H9 (cell line): ENCODE results near the gene CTNNA1. TPM values are rescaled to one million over a fixed set of nuclear protein-coding genes. Genes with fewer than 3 reads are reported as not detected.

Experiments
- DNase-seq: peaks from one replicate; pipeline ENCODE4 v3.0.0-alpha.2; 2017
- H2AFZ ChIP-seq: one replicate; pipeline ENCODE4 v1.6.1; 2013; ENCODE audit warnings: mild to moderate bottlenecking, low read length, control low read depth, moderate library complexity
- H2AK5ac ChIP-seq: 2 replicates; pipeline ENCODE4 v1.6.1; 2013; ENCODE audit warnings: low read length, control low read depth, mixed read lengths; ENCODE audit not compliant: insufficient read length
- H2BK120ac ChIP-seq: one replicate; pipeline ENCODE4 v1.6.1; 2013; ENCODE audit warnings: low read depth, mild to moderate bottlenecking, low read length, control low read depth, inconsistent platforms; ENCODE audit not compliant: poor library complexity, severe bottlenecking
- H2BK12ac ChIP-seq: 2 replicates; pipeline ENCODE4 v1.6.1; 2013; ENCODE audit warnings: low read length, control low read depth, mixed read lengths, low read depth; ENCODE audit not compliant: insufficient read length
- H2BK15ac ChIP-seq: 2 replicates; pipeline ENCODE4 v1.6.1; 2013; ENCODE audit warnings: low read depth, low read length, control low read depth
- H2BK20ac ChIP-seq: one replicate; pipeline ENCODE4 v1.6.1; 2013; ENCODE audit warnings: low read depth, mild to moderate bottlenecking, low read length, control low read depth, inconsistent platforms; ENCODE audit not compliant: poor library complexity, severe bottlenecking
- H2BK5ac ChIP-seq: 2 replicates; pipeline ENCODE4 v1.6.1; 2013; ENCODE audit warnings: low read length, control low read depth, mixed read lengths; ENCODE audit not compliant: insufficient read length
- H3K14ac ChIP-seq: 2 replicates; pipeline ENCODE4 v1.6.1; 2013; ENCODE audit warnings: low read length, control low read depth; ENCODE audit not compliant: insufficient read depth
- H3K18ac ChIP-seq: 2 replicates; pipeline ENCODE4 v1.6.1; 2013; ENCODE audit warnings: low read depth, mild to moderate bottlenecking, mixed read lengths, low read length, control low read depth; ENCODE audit not compliant: insufficient read length
- H3K23ac ChIP-seq: 2 replicates; pipeline ENCODE4 v1.6.1; 2013; ENCODE audit warnings: low read length, control low read depth, mixed read lengths, low read depth; ENCODE audit not compliant: insufficient read length
- H3K23me2 ChIP-seq: 2 replicates; pipeline ENCODE4 v1.6.1; 2013; ENCODE audit warnings: low read depth, mild to moderate bottlenecking, mixed read lengths, low read length, control low read depth; ENCODE audit not compliant: insufficient read length, poor library complexity, severe bottlenecking
- H3K27ac ChIP-seq: 2 replicates; pipeline ENCODE4 v1.5.1; 2013; ENCODE audit warnings: low read length, control low read depth, mixed read lengths, low read depth; ENCODE audit not compliant: insufficient read length
- H3K27me3 ChIP-seq: 2 replicates; pipeline ENCODE4 v1.6.1; 2013; ENCODE audit warnings: low read length, control low read depth, inconsistent platforms; ENCODE audit not compliant: insufficient read depth
- H3K4ac ChIP-seq: 2 replicates; pipeline ENCODE4 v1.6.1; 2013; ENCODE audit warnings: low read depth, mild to moderate bottlenecking, control low read depth, inconsistent platforms, low read length, moderate library complexity
- H3K4me1 ChIP-seq: 2 replicates; pipeline ENCODE4 v1.6.1; 2013; ENCODE audit warnings: low read length, control low read depth, inconsistent platforms; ENCODE audit not compliant: insufficient read depth
- H3K4me2 ChIP-seq: 2 replicates; pipeline ENCODE4 v1.6.1; 2013; ENCODE audit warnings: low read length, control low read depth, mixed read lengths; ENCODE audit not compliant: insufficient read length, insufficient read depth
- H3K56ac ChIP-seq: 2 replicates; pipeline ENCODE4 v1.6.1; 2013; ENCODE audit warnings: low read depth, mild to moderate bottlenecking, mixed read lengths, low read length, control low read depth; ENCODE audit not compliant: insufficient read length
- H3K79me1 ChIP-seq: 2 replicates; pipeline ENCODE4 v1.6.1; 2013; ENCODE audit warnings: low read depth, mild to moderate bottlenecking, moderate library complexity, low read length, control low read depth, inconsistent platforms; ENCODE audit not compliant: insufficient read depth, poor library complexity, severe bottlenecking
- H3K79me2 ChIP-seq: 2 replicates; pipeline ENCODE4 v1.6.1; 2013; ENCODE audit warnings: low read length, control low read depth, inconsistent platforms; ENCODE audit not compliant: insufficient read depth
- H3K9ac ChIP-seq: 2 replicates; pipeline ENCODE4 v1.6.1; 2013; ENCODE audit warnings: low read length, control low read depth, mixed read lengths; ENCODE audit not compliant: insufficient read length; ENCODE audit errors: extremely low read depth
- H3K9me3 ChIP-seq: one replicate; pipeline ENCODE4 v1.6.1; 2013; ENCODE audit warnings: low read depth, low read length, inconsistent platforms; ENCODE audit not compliant: control insufficient read depth
- H3T11ph ChIP-seq: one replicate; pipeline ENCODE4 v1.6.1; 2013; ENCODE audit warnings: mild to moderate bottlenecking, low read length, control low read depth, inconsistent platforms
- H4K20me1 ChIP-seq: one replicate; pipeline ENCODE4 v1.6.1; 2013; ENCODE audit not compliant: control insufficient read depth, insufficient read length, insufficient read depth
- H4K5ac ChIP-seq: 2 replicates; pipeline ENCODE4 v1.6.1; 2013; ENCODE audit warnings: low read depth, mild to moderate bottlenecking, mixed read lengths, low read length, control low read depth; ENCODE audit not compliant: insufficient read length
- H4K8ac ChIP-seq: replicated peaks from 2 replicates; pipeline ENCODE4 v1.6.1; 2013; ENCODE audit warnings: low read length, control low read depth, mixed read lengths, low read depth; ENCODE audit not compliant: insufficient read length
- H4K91ac ChIP-seq: 2 replicates; pipeline ENCODE4 v1.6.1; 2013; ENCODE audit warnings: low read depth, mild to moderate bottlenecking, moderate library complexity, mixed read lengths, low read length, control low read depth; ENCODE audit not compliant: insufficient read length
- H3K27ac Mint-ChIP-seq, 3 experiments: 2 replicates in 2 of 3; 3 replicates in 1 of 3; pipeline ENCODE4 v1.8.0; 2020 to 2021; ENCODE audit warnings: mixed read lengths in 3 of 3, mild to moderate bottlenecking in 1 of 3, moderate library complexity in 1 of 3
- H3K27me3 Mint-ChIP-seq: 2 replicates; pipeline ENCODE4 v1.8.0; 2021; ENCODE audit warnings: low read depth, mild to moderate bottlenecking, moderate library complexity, mixed read lengths
- H3K36me3 Mint-ChIP-seq, 3 experiments: 2 replicates in 2 of 3; 3 replicates in 1 of 3; pipeline ENCODE4 v1.8.0; 2020 to 2021; ENCODE audit warnings: low read depth in 3 of 3, mixed read lengths in 3 of 3; ENCODE audit not compliant: insufficient read depth in 1 of 3
- H3K4me1 Mint-ChIP-seq, 2 experiments: 2 replicates each; pipeline ENCODE4 v1.8.0; 2020; ENCODE audit warnings: mixed read lengths in 2 of 2
- H3K4me3 Mint-ChIP-seq, 2 experiments: 2 replicates in 1 of 2; 3 replicates in 1 of 2; pipeline ENCODE4 v1.8.0; 2020 to 2021; ENCODE audit warnings: mild to moderate bottlenecking in 2 of 2, mixed read lengths in 2 of 2, moderate library complexity in 1 of 2
- H3K9me3 Mint-ChIP-seq, 2 experiments: 2 replicates in 1 of 2; 3 replicates in 1 of 2; pipeline ENCODE4 v1.8.0; 2020; ENCODE audit warnings: mild to moderate bottlenecking in 2 of 2, mixed read lengths in 2 of 2, moderate library complexity in 1 of 2
- CTCF ChIP-seq: fragments of 200-600 bp; sonication (generic); conservative IDR thresholded peaks from 3 replicates; pipeline ENCODE4 v1.8.0; 2021; ENCODE audit warnings: antibody characterized with exemption, mild to moderate bottlenecking
- WGBS: extraction: QIAGEN DNeasy Blood & Tissue Kit; methylation state at CpG from one replicate; pipeline ENCODE4 v1.1.7; 2013; ENCODE audit warnings: missing lambda C conversion rate, low lambda C conversion rate, mixed read lengths; ENCODE audit not compliant: insufficient read length; ENCODE audit errors: extremely low coverage; 5-methylcytosine and 5-hydroxymethylcytosine counted together
- total RNA-seq: library from RNA; stranded (reverse); gene quantifications from 2 replicates; pipeline ENCODE4 v1.2.1, GENCODE V29; 2021

CTNNA1 gene
- total RNA-seq, 1 experiment from 2014 or later, result 354 TPM

- Histone ChIP-seq H3K27ac (no peak overlapping the region), H3K4me2 (no peak overlapping the region), H3K4ac (no peak overlapping the region), H4K8ac (no peak overlapping the region), H3K23me2 (no peaks in the 10 kb centered on the region), H2AFZ (no peak overlapping the region), H3K9ac (no peak overlapping the region), H3K4me1 (peaks cover 5% of the 10 kb centered on the region; the same call in 1 of the 2 replicates), H3K79me1 (no peaks in the 10 kb centered on the region), H3K14ac (no peak overlapping the region), H4K91ac (no peak overlapping the region), H2BK12ac (no peak overlapping the region), H2BK5ac (no peak overlapping the region), H2BK15ac (no peak overlapping the region), H3K23ac (no peak overlapping the region), H3K79me2 (no peaks in the 10 kb centered on the region), H2AK5ac (no peak overlapping the region), H2BK120ac (no peak overlapping the region), H3K9me3 (no peaks in the 10 kb centered on the region), H2BK20ac (no peak overlapping the region), H3T11ph (no peak overlapping the region), H3K56ac (no peak overlapping the region), H4K5ac (no peak overlapping the region), H4K20me1 (no peaks in the 10 kb centered on the region), H3K27me3 (no peaks in the 10 kb centered on the region), H3K18ac (no peak overlapping the region)
- H3K27me3 Mint-ChIP-seq, result no peaks in the 10 kb centered on the region; the same call in 1 of the 2 replicates
- no peaks in the 10 kb centered on the region for H3K9me3 Mint-ChIP-seq
- DNase-seq, result no peak
- WGBS, result no CpG with 5 or more reads among the region's 7 CpGs
- peaks cover 34 to 56% of the 10 kb centered on the region in 2 experiments for H3K4me1 Mint-ChIP-seq
- no peak overlapping the region for H3K4me3 Mint-ChIP-seq
- no peak overlapping the region; a peak in 1 of 7 replicates for H3K27ac Mint-ChIP-seq
- H3K36me3 Mint-ChIP-seq, result no peaks in the 10 kb centered on the region
- no peak for TF ChIP-seq CTCF
Measured at GRCh38 chr5:138964647-138965201, 211.5 kb downstream of the CTNNA1 start.
